ENCODE results near the gene ELK3.

ELK3 gene

GRCh38 chr12:96171905-96172304 lies 22.3 kb upstream of the ELK3 start:
- no peaks in the 10 kb centered on the region for H3K36me3 ChIP-seq (ENCODE audit: insufficient read depth, low read length)
- H3K9me3 ChIP-seq (ENCODE audit: control insufficient read depth, insufficient read depth, low read length), result peaks cover 3% of the 10 kb centered on the region; the same call in 1 of the 2 replicates
- no peaks in the 10 kb centered on the region for H3K4me1 ChIP-seq (ENCODE audit: insufficient read depth, low read length)
- no peak overlapping the region for H3K9ac ChIP-seq (ENCODE audit: low read depth, low read length)

- H3K4me1 ChIP-seq (ENCODE audit: insufficient read depth, low read length), result no peaks in the 10 kb centered on the region
- no peak overlapping the region for H3K9ac ChIP-seq (ENCODE audit: low read depth, low read length)
- no peaks in the 10 kb centered on the region for H3K36me3 ChIP-seq (ENCODE audit: insufficient read depth, low read length)
- H3K9me3 ChIP-seq (ENCODE audit: control insufficient read depth, insufficient read depth, low read length), result peaks cover 8% of the 10 kb centered on the region; the same call in 1 of the 2 replicates
Observed at GRCh38 chr12:96172981-96173380, 21.2 kb upstream of the ELK3 start.

GRCh38 chr12:96176575-96176974 lies 17.6 kb upstream of the ELK3 start:
- Histone ChIP-seq H3K4me1 (ENCODE audit: insufficient read depth, low read length) (no peaks in the 10 kb centered on the region), H3K9me3 (ENCODE audit: control insufficient read depth, insufficient read depth, low read length) (peaks cover 8% of the 10 kb centered on the region), H3K36me3 (ENCODE audit: insufficient read depth, low read length) (no peaks in the 10 kb centered on the region), H3K9ac (ENCODE audit: low read depth, low read length) (no peak overlapping the region)

GRCh38 chr12:96177013-96177412 lies 17.2 kb upstream of the ELK3 start:
- H3K36me3 ChIP-seq (ENCODE audit: insufficient read depth, low read length), result no peaks in the 10 kb centered on the region
- no peak overlapping the region for H3K9ac ChIP-seq (ENCODE audit: low read depth, low read length)
- peaks cover 8% of the 10 kb centered on the region for H3K9me3 ChIP-seq (ENCODE audit: control insufficient read depth, insufficient read depth, low read length)
- no peaks in the 10 kb centered on the region for H3K4me1 ChIP-seq (ENCODE audit: insufficient read depth, low read length)

GRCh38 chr12:96183734-96184370 lies 10.3 kb upstream of the ELK3 start:
- Histone ChIP-seq H3K4me1 (ENCODE audit: insufficient read depth, low read length) (no peaks in the 10 kb centered on the region), H3K9me3 (ENCODE audit: control insufficient read depth, insufficient read depth, low read length) (no peaks in the 10 kb centered on the region; the same call in 1 of the 2 replicates), H3K9ac (ENCODE audit: low read depth, low read length) (no peak overlapping the region), H3K36me3 (ENCODE audit: insufficient read depth, low read length) (no peaks in the 10 kb centered on the region)

GRCh38 chr12:96185914-96186313 lies 8.3 kb upstream of the ELK3 start:
- Histone ChIP-seq H3K4me1 (ENCODE audit: insufficient read depth, low read length) (no peaks in the 10 kb centered on the region), H3K36me3 (ENCODE audit: insufficient read depth, low read length) (no peaks in the 10 kb centered on the region), H3K9ac (ENCODE audit: low read depth, low read length) (no peak overlapping the region), H3K9me3 (ENCODE audit: control insufficient read depth, insufficient read depth, low read length) (no peaks in the 10 kb centered on the region; the same call in 1 of the 2 replicates)

GRCh38 chr12:96186607-96187301 lies 7.4 kb upstream of the ELK3 start:
- no peaks in the 10 kb centered on the region for H3K4me1 ChIP-seq (ENCODE audit: insufficient read depth, low read length)
- no peaks in the 10 kb centered on the region for H3K36me3 ChIP-seq (ENCODE audit: insufficient read depth, low read length)
- no peaks in the 10 kb centered on the region for H3K9me3 ChIP-seq (ENCODE audit: control insufficient read depth, insufficient read depth, low read length)
- H3K9ac ChIP-seq (ENCODE audit: low read depth, low read length), result no peak overlapping the region

GRCh38 chr12:96187956-96188355 lies 6.2 kb upstream of the ELK3 start:
- no peak overlapping the region for H3K9ac ChIP-seq (ENCODE audit: low read depth, low read length)
- H3K4me1 ChIP-seq (ENCODE audit: insufficient read depth, low read length), result no peaks in the 10 kb centered on the region
- H3K36me3 ChIP-seq (ENCODE audit: insufficient read depth, low read length), result no peaks in the 10 kb centered on the region

GRCh38 chr12:96189781-96190180 lies 4.4 kb upstream of the ELK3 start:
- H3K36me3 ChIP-seq (ENCODE audit: insufficient read depth, low read length), result no peaks in the 10 kb centered on the region
- no peaks in the 10 kb centered on the region for H3K9me3 ChIP-seq (ENCODE audit: control insufficient read depth, insufficient read depth, low read length)
- H3K9ac ChIP-seq (ENCODE audit: low read depth, low read length), result no peak overlapping the region
- H3K4me1 ChIP-seq (ENCODE audit: insufficient read depth, low read length), result no peaks in the 10 kb centered on the region

More at GRCh38 chr12:96187956-96188355, 6.2 kb upstream of the ELK3 start:
- H3K9me3 ChIP-seq (ENCODE audit: control insufficient read depth, insufficient read depth, low read length), result no peaks in the 10 kb centered on the region

GRCh38 chr12:96190413-96191108 lies 3.6 kb upstream of the ELK3 start:
- no peaks in the 10 kb centered on the region for H3K9me3 ChIP-seq (ENCODE audit: control insufficient read depth, insufficient read depth, low read length)
- H3K36me3 ChIP-seq (ENCODE audit: insufficient read depth, low read length), result no peaks in the 10 kb centered on the region
- H3K9ac ChIP-seq (ENCODE audit: low read depth, low read length), result no peak overlapping the region
- H3K4me1 ChIP-seq (ENCODE audit: insufficient read depth, low read length), result no peaks in the 10 kb centered on the region

- Histone ChIP-seq H3K9me3 (ENCODE audit: control insufficient read depth, insufficient read depth, low read length) (no peaks in the 10 kb centered on the region), H3K9ac (ENCODE audit: low read depth, low read length) (peak overlapping the region; percentile 93; the same call in 1 of the 2 replicates), H3K36me3 (ENCODE audit: insufficient read depth, low read length) (no peaks in the 10 kb centered on the region), H3K4me1 (ENCODE audit: insufficient read depth, low read length) (peaks cover 15% of the 10 kb centered on the region)
Observed at GRCh38 chr12:96192926-96193573, 1.1 kb upstream of the ELK3 start.

GRCh38 chr12:96194576-96194889 lies 358 bp downstream of the ELK3 start:
- Histone ChIP-seq H3K9ac (ENCODE audit: low read depth, low read length) (peak overlapping the region; percentile 93), H3K36me3 (ENCODE audit: insufficient read depth, low read length) (no peaks in the 10 kb centered on the region), H3K9me3 (ENCODE audit: control insufficient read depth, insufficient read depth, low read length) (no peaks in the 10 kb centered on the region), H3K4me1 (ENCODE audit: insufficient read depth, low read length) (peaks cover 19% of the 10 kb centered on the region)

- Histone ChIP-seq H3K9me3 (ENCODE audit: control insufficient read depth, insufficient read depth, low read length) (no peaks in the 10 kb centered on the region), H3K9ac (ENCODE audit: low read depth, low read length) (peak overlapping the region; percentile 95), H3K36me3 (ENCODE audit: insufficient read depth, low read length) (no peaks in the 10 kb centered on the region), H3K4me1 (ENCODE audit: insufficient read depth, low read length) (peaks cover 19% of the 10 kb centered on the region)
Observed at GRCh38 chr12:96194971-96195844, 1.0 kb downstream of the ELK3 start.

All from ES-I3 (cell line).